Activated CD4-positive, CD25-positive, alpha-beta regulatory T cell treated with anti-CD3 and anti-CD28 coated beads, Interleukin-2, amount 50 U/mL, for 72 hours (primary cell): ENCODE results near the gene MXI1.

Source experiments
- DNase-seq: peaks from one replicate; pipeline ENCODE4 v3.0.0; 2021

Gene MXI1

DNA sequence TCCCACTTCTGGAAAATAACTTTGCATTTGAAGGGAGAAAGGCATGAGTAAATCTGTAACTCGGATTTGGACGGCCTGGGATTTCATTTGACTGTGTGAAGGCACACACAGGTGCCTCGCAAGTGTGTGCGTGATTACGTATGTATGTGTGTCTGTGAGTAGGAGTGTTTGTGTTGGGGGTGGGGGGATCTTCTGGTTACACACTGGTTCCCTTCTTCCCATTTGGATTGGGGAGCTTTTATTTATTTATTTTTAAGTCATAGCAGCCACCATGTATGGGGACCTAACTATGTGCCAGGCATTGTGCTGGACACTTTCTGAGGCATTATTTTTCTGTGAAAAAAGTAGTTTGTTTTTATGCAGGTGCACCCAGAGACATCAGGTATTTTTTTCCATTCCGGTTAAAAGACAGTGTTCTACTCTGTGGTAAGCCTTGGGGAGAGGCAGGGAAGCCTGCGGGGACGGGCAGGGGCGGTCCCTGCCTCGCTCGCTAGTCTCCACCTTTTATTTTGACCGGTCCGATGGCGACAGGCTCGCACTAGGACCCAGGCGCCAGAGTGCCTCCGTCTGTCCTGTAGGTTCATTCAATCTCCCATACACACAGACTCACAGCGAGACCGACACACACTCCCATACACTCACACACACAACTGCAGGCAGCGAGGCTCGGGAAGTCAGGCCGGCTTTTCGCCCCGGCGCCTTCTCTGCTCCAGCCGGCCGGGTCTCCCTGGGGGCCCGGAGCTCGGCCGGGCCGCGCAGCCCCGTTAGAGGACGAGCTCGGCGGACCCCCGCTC lies at the start of gene MXI1:
Gene MXI1 (plus strand): TSS at position 595 of the 794 bp plus-strand sequence. CDS start 204 bp downstream, outside the sequence.
- DNase-seq = peak; percentile 54

DNA sequence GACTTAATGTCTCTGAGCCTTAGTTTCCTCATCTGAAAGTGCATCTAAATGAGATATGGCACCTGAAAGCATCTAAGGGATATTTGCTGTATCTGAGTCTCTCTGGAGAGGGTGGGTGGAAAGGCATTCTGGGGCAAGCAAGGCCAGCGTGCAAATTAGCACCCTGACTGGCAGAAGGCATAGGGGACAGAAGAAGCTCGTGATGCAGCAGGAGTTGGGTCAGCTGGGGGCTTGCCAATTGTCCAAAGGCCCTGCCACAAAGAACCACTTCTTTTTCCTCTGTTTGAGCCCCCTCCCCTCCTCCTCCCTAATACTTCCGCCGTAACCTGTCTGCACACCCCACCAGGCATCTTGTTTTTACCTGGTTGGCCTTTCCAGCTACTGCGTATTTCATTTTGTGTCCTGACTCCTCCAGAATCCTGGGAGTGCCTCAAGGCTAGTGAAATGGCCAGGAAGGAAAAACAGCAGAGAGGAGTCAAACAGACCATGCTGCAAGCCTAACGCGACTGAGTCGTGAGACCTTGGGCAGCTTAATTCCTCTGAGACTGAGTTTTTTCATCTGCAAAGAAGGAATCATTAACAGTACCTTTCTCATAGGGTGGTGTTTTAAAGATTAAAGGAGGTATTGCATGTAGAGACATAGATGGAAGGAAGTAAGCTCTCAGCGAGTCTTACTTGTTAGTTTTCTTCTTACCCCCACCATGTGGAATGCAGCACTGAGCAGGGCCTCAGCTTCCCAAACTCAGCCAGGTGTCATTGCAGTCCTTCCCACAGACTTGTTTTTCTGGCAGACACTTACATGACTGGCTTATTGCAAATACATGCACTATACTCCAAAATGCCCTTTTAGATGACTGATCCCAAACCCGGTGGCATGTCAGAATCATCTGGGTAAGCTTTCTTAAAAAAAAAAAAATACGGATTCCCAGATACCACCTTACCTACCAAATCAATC lies 49.1 kb upstream of the MXI1 start:
- DNase-seq = no peak

DNA sequence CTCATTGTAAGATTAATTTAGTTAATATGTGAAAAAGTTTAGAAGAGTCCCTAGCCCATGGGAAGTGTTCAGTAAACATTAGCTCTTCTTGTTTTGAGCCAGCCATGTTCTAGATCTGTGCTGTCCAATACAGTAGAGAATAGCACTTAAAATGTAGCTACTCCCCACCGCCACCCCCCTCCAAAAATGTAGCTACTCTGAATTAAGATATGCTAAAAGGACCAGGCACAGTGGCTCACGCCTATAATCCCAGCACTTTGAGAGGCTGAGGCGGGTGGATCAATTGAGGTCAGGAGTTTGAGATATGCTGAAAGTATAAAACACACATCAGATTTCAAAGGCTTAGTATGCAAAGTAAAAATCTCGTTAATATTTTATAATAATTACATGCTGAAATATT lies 47.3 kb upstream of the MXI1 start:
- DNase-seq = no peak

DNA sequence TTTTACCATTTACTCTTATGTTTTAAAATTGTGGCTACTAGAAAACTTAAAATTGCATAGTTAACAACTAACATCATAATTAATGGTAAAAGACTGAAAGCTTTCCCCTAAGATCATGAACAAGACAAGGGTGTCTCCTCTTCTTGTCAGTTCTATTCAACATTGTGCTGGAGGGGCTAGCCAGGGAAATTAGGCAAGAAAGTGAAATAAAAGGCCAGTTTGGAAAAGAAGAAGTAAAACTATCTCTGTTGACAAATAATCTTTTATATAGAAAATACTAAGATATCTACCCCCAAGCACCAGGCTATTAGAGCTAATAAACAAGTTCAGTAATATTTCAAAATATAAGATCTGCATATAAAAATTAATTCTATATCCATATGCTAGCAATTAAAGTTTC lies 46.9 kb upstream of the MXI1 start:
- DNase-seq = no peak

DNA sequence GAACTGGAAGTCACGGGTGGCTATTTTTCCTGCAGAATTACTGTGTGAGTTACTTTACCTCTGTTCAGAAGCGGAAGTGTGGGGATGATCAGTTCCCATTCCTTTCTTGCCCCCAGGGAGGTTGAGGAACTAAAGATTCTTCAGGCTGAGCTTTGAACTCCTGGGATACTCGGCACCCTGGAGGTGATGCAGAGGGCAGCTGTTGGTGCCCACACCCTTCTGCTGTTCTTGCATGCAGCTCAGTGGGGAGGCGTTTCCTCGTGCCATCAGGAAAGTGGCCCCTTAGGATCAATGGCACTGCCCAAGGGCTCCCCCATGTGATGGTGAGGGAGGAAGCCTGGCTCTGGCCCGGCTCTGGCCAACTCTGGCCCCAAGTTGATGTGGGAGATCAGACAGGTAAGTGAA lies 44.7 kb upstream of the MXI1 start:
- DNase-seq = no peak

DNA sequence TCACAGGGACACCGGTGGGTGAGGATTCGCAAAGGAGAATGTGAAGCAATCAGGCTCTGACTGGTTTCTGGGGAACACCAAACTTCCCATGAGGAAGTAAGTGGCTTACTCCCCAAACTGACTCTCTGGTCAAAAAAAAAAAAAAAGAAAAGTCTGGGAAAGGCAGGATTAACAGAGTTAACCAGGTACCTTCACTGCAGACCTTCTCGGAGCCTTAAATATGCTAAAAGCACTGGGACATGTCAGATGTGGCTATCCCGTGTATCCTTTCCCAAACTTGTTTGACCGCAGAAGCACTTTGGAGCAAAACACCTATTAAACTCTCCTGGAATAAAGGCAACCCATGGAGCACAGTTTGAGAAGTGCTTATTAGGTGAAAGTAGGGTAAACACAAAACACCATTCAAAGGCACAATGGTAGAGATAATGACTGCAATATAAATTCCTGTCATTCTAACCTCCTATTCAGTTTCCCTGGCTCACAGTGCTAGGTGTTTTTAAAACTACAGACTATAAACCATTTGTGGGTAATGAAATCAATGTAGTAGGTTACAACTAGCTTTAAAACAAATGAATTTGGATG lies 44.1 kb upstream of the MXI1 start:
- DNase-seq = no peak

DNA sequence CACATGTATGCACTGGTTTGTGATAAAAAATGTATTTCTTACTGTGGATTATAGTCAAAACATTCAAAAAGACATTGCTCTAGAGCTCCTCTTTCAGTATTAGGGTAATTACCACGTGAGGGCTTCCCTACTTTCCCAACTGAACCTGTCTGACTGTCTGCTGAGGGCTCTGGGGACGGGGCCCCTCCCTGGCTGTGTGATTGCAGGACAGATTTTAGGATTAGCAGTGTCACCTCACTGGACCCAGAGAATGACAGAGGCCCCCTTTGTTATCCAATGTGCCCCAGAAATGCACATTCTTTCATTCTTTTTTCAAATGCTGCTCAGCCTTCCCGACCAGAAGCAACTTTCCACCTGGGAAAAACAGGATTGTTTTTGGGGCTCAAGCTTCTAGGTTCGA lies 43.6 kb upstream of the MXI1 start:
- no peak for DNase-seq

DNA sequence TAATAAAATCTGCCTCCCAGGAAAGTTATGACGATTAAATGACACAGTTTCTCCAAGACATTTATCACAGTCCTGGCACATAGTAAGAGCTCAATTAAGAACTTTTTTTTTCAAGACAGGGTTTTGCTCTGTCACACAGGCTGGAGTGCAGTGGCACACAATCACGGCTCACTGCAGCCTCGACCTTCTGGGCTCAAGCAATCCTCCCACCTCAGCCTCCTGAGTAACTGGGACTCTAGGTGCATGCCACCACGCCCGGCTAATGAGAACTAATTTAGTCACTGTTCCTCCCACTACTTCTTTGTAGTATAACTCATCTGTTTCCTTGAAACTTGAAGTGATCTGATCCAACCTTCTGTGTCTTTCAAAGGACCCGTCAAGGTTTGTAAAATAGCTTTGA lies 42.2 kb upstream of the MXI1 start:
- no peak for DNase-seq

DNA sequence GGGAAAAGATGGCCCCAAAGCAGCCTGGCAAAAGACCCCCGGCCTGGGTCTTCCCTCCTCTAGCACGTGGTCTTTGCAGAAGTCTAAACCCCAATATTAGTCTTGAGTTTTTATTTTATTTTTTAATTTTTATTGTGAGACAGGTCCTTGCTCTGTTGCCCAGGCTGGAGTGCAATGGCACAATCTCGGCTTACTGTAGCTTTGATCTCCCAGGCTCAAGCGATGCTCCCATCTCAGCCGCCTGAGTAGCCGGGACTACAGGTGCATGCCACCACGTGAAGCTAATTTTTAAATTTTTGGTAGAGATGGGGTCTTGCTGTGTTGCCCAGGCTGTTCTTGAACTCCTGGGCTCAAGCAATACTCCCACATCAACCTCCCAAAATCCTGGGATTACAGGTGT lies 40.3 kb upstream of the MXI1 start:
- no peak for DNase-seq

DNA sequence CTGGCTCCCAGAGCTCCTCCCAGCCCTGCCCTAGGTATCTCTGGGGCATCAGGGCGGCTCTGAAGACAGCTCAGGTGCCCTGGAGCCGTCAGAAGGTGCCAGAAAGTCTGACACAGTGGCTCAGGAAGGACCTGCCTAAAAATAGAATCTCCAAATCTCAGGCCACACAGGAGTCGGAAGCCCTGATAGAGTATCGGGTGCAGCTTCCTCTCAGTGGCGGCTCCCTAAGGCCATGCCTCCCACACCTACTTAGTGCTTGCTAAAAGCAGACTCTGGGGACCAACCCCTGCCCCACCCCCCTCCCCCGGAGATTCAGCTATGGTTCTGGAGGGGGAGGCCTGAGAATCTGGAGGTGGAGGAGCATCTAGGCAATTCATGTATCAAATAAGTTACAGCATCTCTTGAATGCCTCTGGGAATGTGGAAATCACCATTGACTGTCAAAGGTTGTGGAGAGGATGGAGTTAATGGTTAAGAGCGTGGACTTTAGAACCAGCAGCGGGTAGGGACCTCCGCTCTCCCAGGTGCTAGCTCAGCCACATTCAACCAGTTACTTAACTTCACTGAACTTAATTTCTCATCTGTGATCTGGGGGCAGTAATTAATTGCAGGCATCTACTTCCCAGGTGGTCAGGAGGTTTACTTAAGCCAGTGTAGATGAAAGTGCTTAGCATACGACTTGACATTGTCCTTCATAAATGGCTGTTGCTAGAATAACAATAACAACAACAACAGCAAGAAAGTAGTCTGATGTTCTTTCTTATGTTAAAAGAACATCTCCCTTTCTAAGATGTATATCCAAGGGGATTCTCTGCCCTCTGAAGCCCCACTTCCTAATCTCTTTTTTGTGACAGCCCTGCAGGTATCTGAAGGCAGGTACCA lies 38.6 kb upstream of the MXI1 start:
- no peak for DNase-seq

DNA sequence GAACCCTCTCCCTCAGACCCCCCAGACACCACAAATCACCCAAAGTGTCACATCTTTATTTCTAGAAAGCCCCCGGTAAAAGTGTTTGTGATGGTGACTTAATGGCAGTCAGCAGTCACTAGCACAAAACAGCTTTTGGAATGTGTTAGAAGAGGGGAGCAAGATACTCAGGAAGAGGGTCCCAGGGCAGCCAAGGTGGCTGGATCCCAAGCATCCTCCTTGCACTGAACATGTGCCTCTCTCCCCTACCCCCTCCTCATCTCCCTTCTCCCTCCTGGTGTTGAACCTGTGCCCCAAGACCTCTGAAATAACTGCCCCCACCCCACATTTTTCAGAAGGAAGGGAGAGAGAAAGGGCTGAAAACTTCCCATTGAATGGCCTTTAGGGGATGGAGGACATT lies 37.8 kb upstream of the MXI1 start:
- no peak for DNase-seq

DNA sequence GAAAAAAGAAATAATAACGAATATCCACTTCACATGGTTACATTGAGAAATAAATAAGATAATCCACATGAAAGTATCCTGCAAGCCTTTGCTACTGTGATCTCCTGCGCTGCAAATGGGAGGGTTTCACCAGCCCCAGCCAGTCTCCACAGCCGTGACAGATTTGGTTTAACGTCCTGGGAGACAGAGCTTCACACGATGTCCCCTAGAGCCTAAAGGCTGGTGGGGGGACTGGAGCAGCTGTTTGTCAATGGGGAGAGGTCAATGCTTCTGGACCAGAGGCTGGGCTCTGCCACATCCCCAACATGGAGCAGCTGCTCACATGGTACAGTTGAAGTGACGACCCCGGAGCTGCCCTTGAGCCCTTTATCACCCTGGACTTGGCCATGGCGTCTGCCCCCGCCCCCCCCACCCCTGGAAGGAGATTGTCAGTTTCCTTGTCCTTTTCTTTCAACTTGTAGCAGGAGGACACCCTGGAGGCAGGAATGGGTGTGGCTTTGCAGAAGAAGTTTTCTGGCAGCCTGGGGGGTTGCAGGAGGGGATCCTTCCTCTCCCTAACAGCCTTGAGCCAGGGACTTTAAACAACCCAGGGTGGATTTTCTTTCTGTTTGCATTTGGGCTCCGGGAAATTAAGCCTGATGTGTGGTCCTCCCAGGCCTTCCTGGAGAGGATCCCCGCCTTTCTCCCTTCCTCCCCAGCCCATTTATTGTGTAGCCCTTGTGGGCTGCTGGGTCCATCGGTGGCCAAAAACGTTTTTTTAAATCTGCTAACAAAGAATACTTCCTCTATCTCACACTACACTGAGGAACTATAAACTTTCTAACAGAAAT lies 37.0 kb upstream of the MXI1 start:
- DNase-seq = no peak

DNA sequence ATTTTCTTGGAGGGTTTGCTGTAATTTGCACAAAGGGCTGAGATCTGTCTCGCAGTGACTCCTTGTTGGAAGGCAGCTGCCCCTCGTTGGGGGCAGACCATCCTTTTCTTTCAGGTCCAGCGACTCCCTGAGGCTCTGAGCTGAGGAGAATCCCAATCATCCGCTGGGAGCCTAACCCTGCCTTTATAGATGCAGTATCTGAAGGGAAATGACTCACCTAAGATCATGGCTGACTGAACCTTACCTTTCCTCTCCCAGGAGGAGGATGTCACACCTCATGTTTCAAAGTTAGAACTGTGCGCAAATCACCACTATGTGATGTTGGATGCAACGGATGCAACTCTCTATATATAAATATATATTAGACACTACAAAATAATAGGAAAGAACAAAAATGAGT lies 36.4 kb upstream of the MXI1 start:
- DNase-seq = no peak

DNA sequence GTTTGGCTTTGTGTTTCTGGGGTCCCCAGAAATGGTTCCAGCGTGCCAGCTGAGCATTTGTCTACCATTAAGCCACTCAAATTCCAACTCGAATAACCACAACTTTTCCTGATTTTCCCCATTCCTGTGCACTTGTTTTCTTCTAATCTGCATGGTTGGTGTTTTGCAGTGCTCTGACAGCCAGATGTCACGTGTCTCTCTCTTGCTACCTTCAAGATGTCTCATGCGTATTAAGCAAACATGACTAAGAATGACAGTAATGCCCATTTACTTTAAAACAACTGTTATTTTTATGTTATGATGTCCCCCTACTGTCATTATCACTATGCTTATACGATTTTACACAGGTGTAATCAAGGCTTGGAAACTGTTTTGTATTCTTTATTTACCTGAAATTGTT lies 35.2 kb upstream of the MXI1 start:
- DNase-seq = no peak

DNA sequence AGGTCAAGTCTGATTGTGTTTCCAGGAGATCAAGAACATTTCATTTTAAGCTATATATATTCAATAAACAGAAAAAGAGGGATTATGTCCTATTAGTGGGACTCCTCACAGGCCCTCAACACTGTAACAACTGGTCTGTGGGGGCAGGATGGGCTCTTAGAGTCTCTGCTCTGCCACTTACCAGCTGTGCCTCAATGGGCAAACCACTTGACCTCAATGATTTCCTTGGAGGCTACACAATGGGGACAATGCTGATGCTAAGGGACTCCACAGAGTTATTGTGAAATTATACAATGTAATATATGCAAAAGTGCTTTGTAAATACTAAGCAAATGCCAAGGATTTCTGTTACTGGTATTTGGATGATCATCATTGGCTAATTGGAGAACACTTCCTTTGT lies 33.2 kb upstream of the MXI1 start:
- DNase-seq = no peak

DNA sequence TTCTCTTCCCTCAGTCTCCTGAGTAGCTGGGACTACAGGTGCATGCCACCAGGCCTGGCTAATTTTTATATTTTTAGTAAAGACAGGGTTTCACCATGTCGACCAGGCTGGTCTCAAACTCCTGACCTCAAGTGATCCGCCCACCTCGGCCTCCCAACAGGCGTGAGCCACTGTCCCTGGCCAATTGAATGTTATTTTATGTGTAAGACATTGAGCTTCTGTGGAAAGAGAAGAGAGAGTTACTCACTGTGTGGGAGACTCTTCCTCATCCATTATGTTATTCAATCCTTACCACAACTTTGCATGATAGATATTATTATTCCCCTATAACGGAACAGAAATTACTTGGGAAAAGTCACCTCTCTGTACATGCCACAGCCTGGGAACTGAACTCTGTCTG lies 32.6 kb upstream of the MXI1 start:
- no peak for DNase-seq

DNA sequence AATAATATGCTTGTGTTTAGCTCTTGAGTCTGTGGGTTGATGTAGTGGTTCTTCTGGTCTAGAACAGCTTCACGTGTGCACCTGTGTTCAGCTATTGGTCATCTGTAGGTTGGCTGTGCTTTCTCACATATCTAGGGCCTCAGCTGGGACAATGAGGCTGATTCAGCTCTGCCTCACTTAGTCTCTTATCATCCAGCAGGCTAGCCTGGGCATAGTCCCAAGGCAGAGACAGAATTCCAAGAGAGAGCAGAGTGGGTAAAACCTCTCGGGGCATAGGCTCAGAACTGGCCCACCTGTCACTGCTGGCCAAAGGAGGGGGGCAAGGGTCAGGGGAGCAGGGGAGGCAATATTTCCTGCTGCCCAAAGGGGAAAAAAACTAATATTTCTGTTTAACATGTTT lies 32.0 kb upstream of the MXI1 start:
- no peak for DNase-seq

DNA sequence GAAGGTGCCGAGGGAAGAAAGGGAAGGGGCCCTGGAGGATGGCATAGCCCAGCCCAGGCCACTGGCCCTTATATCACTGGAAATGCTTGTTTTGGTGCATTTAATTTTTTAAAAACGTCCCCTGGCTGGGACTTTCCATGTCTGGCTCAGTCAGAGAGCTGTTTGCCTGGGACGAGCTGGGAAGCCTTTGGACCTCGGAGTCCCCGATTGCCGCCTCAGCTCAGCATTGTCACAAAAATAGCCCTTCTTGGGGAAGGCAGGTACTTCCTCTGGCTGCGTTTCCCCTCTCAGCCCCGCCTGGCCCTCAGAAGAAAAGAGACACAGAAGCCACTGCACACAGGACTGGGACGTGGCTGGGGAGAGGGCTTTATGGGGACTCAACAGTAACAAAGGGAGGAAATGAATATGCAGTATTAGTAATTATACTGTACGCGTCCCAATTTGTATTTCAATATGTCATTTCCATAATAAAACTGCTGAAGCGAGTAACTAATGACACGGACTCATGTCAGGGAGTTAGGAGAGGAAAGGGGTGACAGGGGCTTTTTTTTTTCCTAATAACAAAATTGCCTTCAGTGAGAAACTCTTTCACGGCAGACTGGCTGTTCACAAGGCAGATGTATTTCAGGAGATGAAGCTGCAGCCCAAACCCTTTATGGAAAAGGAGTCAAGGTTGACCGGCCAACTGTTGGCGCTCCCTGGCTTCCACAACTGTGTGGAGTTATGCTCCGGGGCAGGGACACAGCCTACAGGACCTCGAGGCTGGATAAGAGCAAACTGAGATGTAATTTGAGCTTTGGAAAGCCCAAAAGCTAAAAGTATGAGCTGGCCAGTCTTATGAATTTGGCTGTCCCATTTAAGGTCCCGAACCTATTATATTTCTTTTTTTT lies 31.0 kb upstream of the MXI1 start:
- DNase-seq = no peak

DNA sequence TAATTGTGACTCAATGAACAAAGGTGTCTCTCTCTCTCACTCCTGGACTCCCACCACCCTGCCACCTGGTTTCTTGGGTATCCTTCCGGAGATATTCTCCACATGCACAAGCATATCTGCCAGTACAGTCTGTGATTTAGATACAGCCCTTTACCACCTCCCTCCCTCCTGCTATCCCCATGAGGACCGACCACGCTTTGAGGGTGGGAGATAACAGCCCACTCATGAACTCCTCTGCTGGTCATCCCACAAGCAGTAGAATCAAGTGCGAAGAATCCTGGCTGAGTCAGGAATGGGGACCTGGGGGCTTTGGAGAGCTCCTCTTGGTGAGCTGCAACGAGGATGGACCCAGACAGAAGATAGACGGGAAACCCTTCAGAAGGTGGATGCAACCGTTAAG lies 28.2 kb upstream of the MXI1 start:
- DNase-seq = no peak

DNA sequence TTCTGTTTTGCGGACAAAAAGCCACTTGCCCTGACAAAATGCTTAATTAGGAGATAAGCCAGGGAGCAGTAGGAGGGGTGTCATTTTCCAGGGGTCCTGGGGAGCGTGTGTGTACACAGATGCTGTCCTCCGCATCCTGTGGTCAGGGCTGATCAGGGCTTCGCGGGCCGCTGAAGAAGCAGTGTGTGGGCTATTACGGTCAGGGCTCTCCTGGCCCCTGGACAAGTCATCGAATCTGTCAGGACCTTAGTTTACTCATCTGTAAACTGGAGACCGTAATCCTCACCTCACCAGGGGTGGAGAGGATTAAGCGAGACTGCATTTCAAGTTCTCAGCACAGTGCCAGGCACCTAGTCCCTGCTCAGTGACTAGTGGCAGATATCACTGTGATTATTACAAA lies 26.0 kb upstream of the MXI1 start:
- no peak for DNase-seq

DNA sequence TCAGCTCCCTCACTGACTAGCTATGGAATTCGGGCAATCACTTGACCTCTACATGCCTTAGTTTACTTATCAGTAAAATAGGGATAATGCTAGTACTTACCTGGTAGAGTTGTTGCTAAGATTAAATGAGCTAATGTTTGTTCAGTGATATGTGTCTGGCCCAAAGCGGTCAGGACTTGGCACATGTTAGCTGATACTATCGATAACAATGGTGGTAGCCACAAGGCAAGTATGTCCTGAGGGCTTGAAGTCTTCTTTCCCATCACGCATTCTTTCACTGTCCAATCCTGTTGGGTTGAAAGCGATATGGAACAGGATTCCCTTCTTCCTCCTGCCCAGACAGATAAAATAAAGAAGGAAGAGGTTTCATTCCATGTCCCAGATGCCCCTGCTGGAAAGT lies 25.5 kb upstream of the MXI1 start:
- no peak for DNase-seq
